GM18873 (cell line): ENCODE results near the gene CADM2.
"Not testable (repeated sequence)": the region's sequence is repeated elsewhere in the genome, so short reads cannot be mapped to it uniquely, and the experiment has no call there.

Experiments
- ATAC-seq: cut with Tn5 transposase; IDR thresholded peaks from one replicate; pipeline ENCODE4 v1.9.1; 2021; ENCODE audit warnings: mild to moderate bottlenecking, moderate library complexity, moderate number of reproducible peaks; ENCODE audit not compliant: unreplicated experiment, low FRiP score

The CADM2 gene

GRCh38 chr3:85864896-85865295, 906.1 kb downstream of the CADM2 start:
- ATAC-seq = no peak

DNA sequence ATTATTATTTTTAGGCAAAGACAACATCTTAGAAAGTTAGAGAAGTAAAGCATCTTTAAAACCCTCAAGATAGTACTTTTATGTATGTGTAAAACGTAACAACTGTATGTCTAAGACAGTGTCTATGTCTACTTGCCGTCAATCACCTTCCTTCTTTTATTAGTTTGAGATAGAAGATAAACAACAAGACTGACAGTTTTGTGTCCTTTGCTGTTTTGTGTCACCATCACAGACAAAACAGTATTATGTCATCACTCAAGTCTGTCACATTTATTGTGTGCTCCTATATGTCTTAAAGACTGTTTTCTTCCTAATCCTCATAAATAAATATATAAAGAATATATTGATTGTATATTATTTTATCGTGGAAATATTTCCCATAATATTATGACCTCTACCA, 908.3 kb downstream of the CADM2 start:
- no peak for ATAC-seq

DNA sequence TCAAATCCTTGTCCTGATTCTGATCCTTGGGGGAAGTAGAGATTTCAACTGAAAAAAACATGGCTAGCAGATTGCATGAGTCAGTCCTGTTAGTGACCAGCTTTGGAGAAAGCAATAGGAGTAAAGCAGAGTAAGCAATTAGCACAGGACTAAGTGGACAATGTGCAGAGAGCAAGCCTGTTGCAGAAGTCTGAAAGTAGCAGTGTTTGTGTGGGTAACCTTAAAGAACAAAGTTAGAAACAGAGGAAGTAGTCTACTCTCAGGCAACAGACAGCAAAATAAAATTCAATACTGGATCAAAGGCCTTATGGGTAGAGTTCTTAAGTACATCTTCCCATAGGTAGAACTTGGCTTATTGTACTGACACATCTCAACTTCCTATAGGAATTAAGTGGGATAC, 916.8 kb downstream of the CADM2 start:
- no peak for ATAC-seq

DNA sequence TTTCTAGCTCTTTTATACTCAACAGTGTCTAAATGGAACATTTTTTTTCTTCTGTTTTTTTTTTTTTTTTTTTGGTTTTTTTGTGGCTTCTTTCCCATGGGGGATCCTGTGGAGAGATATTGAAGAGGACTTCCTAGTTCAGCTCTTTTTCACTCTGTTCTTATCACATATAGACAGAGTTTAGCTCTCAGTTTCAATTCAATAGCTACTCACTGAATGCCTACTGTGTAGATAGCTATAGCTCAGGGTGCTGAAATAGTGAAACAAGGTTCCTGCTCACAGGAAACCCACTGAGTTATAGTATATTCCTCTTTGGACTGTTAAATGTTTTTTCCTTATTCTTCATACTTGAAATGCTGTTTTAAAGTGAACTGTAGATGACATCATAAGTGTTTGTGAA, 918.8 kb downstream of the CADM2 start:
- ATAC-seq = no peak

- ATAC-seq = no peak
These were observed 923.1 kb downstream of the CADM2 start for GRCh38 chr3:85881833-85882393.

DNA sequence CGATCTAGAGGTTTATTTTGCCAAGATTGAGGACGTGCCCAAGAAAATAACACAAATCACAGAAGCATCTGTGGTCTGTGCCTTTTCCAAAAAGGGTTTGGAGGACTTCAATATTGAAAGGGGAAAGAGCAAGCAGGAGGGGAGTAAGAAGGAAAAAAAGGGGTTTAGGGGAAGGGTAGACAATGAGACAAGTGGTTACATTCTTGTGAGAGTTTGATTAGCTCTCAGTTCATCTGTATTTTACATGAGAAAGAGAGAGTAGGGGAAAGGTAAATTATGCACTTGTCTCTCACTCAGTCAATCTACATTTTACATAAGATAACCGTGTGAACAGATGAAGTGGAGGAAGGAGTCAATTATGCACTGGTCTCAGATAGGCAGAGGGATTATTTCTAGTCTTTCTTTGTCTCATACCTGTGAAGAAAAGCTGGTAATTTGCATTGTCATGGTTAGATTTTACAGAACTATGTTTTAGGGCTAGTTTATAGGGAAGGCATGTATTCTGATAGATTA, 931.3 kb downstream of the CADM2 start:
- ATAC-seq = no peak

GRCh38 chr3:85903434-85903833, 944.6 kb downstream of the CADM2 start:
- ATAC-seq = no peak

DNA sequence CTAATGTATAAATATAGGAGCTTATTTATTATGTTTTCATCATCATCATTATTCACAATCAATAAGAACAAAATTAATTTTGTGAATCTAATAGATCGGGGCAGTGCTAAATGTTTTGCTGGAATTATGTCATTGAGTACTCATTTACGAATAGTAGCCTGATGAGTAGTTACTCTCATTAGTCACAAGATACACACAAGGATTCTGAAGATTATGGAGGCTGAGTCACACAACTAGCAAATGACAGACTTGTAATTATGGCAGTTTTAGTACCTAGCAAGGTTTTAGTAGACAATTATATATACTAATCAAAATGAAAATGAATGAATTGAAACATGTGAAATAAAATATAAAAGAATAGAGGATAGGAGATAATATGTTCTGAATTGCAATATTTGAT, 954.2 kb downstream of the CADM2 start:
- ATAC-seq = no peak

DNA sequence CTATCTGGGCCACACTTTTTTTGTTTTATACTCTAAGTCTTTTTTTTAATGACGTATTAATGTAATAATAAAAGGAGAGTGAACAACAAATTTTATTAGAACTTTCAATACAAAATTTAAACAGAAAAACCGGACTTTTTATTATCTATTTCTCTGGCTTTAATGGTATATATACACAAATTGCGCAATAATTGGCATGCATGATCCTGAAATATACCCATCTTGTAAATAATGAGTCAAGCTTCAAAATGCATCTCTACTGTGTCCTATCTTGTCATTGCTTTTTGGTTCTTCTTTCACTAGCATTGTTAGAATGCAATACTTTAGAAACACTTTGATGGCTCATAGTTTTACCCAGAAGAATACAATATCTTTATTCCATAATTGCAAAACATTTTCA, 963.6 kb downstream of the CADM2 start:
- no peak for ATAC-seq

DNA sequence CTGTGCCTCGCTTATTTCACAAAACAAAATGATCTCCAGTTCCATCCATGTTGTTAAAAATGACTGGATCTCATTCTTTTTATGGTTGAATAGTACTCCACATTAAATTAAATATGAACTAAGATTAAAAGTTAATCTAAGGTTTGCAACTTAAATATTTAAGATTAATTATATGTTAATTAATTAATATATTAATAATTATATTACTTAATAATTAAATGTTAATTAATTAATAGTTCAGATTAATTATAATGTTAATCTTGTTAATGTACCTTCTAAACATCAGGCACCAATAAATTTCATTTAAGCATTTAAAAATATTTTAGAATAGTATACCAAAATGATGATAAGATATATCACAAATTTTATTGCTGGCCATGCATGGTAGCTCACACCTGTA, 971.9 kb downstream of the CADM2 start:
- ATAC-seq = no peak

- no peak for ATAC-seq
These were observed 974.5 kb downstream of the CADM2 start for GRCh38 chr3:85933326-85933725.

DNA sequence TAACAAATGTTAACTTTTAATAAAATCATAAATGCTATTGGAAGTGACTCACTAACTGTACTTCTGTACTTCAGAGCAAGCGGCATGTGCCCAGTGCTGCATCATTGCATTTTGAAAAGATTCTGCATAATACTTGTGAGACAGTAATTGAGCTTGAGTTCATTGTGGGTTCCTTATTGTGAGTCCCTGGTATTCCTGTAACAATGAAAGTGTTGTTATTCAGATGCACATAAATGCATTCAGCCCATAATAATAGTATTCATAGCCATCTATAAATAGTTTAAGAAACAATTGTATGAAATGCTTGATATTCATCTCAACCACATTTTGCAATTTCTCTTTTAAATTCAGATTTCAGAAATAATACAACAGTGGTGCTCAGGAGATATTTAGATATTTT, 976.4 kb downstream of the CADM2 start:
- ATAC-seq = no peak

DNA sequence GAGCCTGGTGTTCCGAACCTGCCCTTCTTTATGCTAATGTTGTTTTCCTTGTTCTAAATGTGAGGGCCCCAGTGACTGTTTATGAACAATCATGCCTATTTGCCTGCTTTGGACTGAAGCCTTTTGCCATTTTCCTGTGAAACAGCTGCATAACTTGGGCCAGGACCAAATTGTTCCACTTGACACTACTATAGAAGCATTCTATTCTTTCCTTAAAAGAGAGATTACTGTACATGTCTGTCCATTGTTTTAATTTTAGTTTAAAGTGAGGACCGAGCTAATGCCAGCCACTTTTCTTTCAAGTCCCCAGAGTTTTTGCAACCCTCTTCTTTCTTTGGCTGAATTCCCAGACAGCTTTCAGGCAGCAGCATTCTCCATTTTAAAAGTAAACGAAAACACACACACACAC, 980.3 kb downstream of the CADM2 start:
- no peak for ATAC-seq

DNA sequence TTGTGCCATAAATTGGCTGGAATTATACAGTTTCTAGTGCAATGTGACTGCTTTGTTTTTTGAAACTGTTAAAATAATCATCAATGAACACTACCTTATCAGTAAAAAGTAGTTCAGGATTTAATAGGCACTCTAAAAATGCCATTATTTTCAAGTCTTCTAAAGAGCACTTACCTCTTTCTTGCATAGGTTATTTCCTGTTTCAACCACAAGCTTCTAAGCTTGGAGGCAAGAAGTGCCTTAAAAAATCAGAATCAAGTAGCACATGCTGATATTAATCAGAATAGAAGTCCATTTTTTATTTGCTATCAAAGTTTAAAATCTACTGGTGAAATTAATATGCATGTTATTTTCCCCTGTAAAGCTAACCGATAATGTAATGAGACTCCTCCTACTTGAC, 991.6 kb downstream of the CADM2 start:
- no peak for ATAC-seq

DNA sequence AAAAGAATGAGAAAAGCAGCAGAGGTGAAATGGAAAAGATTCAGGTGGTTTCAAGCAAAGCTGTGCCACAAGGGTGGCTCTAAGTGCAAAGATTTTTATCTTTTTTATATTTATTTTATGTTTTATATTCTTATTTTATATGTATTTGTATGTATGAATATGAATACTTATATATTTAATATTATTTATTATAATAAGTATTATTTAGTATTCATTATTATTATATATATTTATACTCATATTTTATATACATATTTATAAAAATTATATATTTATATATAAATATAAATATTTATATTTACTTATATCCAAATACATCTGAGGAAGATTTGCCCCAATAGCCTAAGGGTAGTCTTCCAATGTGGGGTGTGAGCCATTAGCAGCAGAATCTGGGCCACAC, 1002.0 kb downstream of the CADM2 start:
- no peak for ATAC-seq

- no peak for ATAC-seq
These were observed 1019.0 kb downstream of the CADM2 start for GRCh38 chr3:85977615-85978338.

DNA sequence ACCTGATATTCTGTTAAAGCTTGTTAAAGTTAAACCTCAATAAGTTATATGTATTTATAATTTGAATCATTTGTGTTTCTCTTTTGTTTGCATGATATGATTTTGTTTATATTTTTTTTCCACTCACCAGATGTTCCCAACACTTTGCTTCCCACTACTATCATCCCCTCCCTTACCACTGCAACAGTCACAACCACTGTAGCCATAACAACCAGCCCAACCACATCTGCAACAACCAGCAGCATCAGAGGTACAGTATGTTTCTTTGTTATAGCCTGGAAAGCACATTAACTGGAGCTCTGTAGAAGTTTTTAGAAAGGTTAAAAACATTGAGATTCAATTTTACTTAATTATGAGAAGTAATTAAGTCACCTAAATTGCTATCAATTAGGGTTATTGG, 1020.2 kb downstream of the CADM2 start:
- no peak for ATAC-seq

DNA sequence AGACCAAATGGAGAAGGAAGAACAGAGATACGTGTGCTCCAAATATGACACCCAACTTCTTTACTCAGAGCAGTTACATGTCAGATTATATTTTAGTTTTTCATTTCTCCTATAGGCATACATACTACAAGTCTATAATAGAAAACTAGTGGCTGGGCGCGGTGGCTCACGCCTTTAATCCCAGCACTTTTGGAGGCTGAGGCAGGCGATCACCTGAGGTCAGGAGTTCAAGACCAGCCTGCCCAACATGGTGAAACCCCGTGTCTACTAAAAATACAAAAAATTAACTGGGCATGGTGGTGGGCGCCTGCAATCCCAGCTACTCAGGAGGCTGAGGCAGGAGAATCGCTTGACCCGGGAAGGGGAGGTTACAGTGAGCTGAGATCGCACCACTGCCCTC, 1030.8 kb downstream of the CADM2 start:
- ATAC-seq = not testable (repeated sequence)

- no peak for ATAC-seq
These were observed 1070.8 kb downstream of the CADM2 start for GRCh38 chr3:86029590-86029989.

DNA sequence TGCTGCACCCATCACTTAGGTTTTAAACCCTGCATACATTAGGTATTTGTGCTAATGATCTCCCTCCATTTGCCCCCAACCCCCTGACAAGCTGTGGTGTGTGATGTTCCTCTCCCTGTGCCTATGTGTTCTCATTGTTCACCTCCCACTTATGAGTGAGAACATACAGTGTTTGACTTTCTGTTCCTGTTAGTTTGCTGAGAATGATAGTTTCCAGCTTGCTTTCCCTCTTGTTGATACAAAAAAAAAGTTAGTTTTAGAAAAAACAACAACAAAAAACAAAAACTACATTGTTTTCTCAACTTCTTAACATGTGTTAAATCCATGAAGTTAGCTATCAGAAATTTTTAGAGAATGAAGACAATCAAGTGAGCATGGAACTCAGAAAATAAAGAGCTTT, 1079.1 kb downstream of the CADM2 start:
- no peak for ATAC-seq

DNA sequence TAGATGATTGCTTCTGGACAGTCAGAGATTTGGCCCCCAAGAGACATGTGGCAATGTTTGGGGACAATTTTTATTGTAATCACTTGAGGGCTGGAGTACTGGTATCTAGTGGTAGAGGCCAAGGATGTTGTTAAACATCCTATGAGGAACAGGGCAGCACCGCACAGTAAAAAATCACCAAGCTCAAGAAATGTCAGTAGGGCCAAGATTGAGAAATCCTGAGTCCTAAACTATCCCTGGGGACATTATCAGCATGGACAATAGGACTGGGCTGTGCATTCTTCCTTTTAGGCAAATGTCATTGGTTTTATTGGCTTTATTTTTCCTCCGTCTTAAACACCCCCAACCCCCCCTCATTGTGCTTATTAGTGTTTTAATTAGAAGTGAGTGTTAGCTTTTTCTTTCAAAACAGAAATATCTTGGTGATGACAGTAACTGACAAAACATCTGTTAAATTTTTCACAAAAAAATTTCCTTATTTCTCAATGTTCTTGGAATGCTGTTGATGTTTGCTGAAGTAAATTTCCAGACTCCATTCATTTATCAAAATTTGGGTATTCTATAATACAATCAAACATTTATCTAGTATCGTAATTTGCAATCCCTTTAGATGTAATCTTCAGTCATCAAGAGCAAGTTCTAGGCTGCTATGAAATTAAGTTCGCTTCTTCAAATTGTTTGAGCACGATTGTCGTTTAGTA, 1087.8 kb downstream of the CADM2 start:
- no peak for ATAC-seq

GRCh38 chr3:86047161-86047560, 1088.4 kb downstream of the CADM2 start:
- ATAC-seq = no peak
